NCI-H1048 (cell line): ENCODE measurements around the gene FLRT2.

Source experiments
- DNase-seq: peaks from one replicate; lab custom pipeline; 2025; lab: John Stamatoyannopoulos, UW

The FLRT2 gene

DNA sequence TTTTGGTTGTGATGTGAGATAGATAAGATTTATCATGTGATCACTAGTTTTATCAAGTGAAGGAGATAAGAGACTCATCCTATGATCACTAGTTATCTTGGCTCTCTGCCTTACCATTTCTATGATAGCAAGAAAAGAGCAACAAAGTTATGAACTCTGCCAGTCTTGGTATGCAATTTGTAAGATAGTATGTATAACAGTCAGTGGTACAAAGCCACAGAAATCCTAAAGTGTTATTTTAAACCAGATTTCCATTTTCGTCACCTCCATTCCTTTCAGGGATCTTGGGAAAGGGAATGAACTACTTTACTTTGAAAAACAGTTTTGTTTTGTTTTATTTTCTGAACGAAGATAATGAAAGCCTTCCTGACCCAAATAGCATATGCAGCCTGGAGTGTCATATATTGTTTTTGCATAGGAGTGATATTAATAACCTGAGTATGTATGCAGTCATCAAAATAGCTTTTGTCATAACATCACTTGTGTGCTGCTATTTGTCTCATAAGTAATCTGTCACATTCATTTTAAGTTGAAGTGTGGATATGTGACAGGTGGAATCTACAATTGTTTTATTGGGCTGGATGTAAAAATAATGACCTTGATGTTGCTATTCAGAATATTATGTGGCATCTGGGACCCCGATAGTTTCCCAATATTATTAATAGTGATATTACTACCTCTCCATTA is 35.0 kb downstream of the FLRT2 start:
- no peak for DNase-seq

DNA sequence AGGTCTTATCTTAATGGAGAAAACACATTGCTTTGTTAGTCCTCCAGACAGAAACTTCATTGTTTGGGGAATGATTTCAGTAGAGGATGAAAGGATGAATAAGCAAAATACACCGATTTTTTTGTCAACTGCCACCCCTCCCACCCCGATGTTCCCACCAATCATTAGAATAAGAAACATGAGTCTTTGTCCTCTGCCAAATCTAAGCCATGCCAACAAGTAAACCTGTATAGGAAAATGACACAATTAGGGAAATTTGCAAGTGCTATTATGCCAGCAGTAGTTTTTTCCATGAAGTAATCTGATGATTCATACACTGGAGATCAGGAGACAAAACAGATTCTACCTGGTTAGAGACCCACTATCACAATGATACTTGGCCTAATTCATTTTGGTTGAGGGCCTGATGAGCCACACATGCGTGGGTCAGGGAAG is 35.9 kb downstream of the FLRT2 start:
- DNase-seq: peak; percentile 92

DNA sequence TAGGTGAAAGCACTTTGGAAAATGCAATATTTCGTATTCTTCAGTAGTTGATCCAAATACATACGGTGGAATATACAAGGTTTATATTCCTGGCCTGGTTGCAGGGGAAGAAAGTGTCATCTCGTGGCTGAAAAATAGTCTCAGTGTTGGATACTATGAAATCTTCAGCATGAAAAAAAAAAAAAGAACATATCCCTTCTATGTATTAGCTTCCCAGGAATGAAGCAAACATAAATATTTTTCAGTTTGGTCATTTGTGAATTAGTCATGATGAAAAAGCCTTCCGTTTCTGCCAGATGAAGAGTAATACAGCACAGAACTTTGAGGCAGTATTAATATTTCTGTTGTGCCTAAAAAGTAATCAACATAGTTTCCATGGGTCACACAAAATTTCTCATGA is 36.7 kb downstream of the FLRT2 start:
- no peak for DNase-seq

DNA sequence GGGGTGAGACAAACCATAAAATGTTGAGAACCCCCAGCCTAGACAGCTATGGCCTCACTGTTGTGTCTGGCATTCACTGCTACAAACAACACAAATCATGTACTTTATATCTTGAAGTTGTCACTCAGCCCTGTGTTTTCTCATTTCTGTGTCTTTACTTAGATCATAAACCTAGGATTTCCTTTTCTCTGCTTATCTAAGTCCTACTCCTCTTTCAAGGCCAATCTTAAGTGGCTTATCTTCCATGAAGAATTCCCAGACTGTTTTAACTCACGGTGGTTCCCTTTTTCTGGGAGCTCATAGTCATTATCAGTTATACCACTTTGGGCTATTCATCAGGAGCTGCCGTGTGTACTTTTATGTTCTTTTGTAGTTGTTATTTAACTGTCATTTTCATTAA is 42.1 kb downstream of the FLRT2 start:
- DNase-seq: no peak

DNA sequence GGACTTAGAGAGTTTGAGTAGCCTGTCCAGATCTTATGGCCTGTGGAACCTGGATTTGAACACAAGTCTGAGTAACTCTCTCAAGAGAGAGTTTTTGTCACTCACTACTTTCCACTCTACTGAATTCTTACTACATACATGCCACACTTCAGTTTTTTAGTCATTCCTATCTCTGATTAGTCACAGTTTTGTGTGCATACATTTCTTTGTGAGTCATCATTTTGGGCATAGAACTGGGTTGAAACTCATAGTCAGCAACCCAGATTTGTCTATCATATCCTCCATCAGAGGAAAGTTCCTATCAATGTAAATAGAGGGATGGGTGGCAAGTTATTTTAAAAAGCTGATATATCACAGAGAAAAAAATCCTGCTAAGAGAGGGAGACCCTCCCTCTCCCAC is 42.9 kb downstream of the FLRT2 start:
- DNase-seq: no peak

DNA sequence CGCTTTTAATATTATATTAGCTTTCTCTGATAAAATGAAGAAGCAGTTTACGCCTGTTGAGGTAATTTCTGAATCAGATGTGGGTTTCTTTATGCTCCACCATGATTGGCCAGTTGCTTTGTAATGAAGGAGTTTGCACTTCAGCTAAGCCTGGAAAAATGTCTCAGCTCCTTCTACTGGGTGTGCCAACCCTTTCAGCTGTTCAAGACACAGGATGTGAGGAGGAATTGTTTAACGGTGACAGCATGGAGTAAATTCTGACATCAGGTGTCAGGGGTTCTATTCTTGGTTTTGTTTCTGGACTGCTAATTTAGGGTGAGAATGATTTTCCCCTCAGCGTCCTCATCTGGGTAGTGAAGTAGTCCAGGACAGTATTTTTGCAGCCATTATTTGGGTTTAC is 43.5 kb downstream of the FLRT2 start:
- no peak for DNase-seq

DNA sequence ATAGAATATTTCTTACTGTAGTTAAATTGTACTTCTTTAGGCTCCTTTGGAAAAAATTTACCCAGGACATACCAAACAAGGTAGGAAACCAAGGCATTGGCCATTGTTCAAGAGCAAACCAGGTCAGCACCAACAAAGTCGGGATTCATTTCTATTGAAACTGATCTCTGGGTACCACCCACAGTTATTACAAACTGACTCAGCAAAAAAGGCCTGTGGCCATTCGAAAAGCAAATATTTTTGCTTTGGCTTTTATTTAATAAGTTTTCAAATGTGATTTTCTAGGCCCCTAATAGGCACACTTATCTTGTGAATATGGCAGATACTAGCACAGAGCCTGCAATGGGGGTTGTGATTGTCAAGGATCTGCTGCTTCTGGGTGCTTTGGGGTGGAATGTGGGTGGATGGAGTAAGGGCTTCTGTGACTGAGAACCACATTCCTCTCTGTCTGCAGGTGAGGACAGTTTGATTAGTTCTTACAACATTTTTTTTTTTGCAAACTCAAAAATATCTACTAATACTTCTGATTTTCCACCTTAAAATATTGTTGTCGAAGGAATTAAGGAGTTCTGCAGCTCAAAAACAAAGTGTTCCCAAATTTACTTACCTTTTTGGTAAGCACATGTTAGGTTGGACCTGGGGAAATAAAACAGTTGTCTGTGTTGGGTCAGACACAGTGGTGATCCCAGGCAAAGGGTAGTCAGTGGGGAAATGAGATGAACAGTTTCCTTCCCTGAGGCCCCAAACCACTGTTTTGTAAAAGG is 45.1 kb downstream of the FLRT2 start:
- no peak for DNase-seq

DNA sequence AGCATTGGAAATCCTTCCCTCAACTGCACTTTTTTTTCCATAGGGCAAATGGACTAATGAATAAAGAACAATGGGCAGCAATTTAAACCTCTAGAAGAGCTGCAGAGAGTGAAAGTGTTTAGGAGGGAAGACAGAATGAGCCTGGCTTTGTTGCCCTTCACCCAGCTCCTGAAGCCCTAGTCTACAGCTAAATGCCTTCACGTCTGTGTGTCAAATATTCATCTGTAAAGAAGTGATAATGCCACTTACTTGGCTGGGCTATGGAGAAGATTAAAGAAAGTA is 45.6 kb downstream of the FLRT2 start:
- DNase-seq: no peak

DNA sequence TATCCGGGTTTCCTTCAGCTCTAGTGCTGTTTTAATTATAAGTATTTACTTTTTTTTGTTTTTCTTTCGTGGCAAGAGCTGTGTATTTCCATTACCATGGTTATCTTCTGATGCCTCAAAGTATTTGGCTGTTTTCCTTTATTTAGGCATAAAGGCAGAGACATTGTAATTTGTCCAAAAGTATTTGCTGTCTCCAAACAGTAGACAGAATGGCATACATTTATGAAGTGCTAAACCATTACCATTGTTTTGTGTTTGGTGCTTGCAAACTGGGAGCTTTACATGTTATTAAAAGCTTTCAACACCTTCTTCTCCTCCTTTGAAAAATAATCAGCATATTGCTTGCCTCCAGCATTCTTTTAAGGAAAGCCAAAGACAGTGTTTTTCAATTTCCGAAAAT is 46.3 kb downstream of the FLRT2 start:
- no peak for DNase-seq

DNA sequence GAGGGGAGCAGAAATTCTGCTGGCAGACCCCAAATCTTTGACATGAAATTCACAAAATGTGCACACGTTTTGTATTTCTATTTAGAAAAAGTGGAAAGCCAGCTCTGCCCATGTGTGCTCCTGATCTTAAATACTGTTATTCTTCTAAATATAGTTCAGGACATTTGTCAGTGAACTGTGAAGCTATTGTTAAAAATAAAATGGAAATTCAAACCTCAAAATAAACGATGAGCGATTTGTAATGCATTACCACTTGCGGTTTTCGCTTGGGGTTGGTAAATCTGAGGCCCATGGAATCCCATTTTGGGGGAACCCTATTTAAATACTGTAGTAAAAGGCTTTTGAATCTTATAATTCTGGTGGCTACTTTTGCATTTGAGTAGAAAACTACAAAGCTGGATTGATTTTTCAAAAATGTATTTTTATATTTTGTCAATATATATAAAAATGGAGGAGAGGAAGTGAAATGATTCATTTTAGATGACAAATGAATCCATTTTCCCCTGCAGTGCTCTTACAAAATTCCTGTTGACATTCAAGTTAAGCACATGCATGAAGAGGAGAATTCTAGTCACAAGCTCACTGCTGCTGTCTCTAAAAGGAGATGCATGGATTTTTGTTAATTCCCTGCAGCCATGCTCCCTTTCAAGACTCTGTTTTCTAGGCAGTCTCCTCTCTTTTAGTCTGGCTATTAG is 47.1 kb downstream of the FLRT2 start:
- DNase-seq: no peak

DNA sequence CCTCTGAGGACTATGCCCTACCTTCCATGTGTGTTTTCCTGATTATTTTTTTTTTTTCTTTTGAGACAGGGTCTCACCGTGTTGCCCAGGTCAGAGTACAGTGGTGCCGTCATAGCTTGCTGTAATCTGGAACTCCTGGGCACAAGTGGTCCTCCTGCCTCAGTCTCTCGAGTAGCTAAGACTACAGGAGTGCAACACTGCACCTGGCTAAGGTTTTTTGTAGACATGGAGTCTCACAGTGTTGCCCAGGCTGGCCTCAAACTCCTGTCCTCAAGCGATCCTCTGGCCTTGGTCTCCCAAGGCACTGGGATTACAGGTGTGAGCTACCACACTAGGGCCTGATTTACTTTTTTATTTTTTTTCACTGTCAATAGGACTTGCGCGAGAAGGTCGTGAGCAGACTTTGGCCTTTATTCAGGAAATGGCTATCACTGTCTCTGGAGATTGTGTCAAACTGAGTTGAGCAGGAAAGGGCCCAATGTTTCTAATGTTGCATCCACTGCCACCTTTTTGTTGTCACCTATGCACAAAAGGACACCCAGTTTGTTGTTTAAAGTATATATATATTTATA is 47.7 kb downstream of the FLRT2 start:
- DNase-seq: no peak

DNA sequence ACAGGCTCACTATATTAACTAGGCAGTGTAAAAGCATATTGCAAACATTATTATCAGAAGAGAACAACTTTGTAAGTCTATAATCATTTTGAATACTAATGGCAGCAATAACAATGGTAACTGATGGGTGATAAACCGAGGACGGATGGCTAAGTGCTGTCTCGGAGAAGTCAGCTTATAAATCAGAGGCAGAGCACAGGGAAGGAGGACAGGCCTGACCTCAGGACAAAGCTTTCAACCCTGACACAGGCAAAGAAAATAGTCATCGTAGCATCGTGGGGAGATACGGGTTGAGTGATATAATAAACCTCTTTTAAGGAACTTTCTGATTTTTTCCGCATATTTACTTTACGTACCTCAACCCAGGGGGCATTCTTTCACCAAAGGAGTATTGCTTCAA is 48.4 kb downstream of the FLRT2 start:
- no peak for DNase-seq

DNA sequence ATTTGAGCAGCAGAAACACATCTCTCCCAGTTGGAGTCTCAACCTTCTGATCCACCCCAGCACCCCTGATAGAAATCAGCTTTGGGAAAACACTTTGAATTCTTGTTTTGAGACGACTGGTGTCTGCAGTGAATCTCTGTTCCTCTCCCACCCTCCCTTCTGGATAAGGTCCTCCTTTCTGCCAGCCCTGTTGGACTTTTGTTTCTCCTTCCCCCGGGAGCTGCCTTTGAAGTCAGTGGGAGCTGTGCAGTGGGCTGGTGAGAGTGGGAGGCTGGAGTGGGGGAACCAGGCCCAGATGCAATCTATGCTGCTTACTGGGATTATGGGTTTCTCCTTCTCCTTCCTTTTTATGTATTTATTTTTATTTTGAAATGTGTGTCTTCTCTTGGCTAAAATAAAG is 49.0 kb downstream of the FLRT2 start:
- DNase-seq: no peak

DNA sequence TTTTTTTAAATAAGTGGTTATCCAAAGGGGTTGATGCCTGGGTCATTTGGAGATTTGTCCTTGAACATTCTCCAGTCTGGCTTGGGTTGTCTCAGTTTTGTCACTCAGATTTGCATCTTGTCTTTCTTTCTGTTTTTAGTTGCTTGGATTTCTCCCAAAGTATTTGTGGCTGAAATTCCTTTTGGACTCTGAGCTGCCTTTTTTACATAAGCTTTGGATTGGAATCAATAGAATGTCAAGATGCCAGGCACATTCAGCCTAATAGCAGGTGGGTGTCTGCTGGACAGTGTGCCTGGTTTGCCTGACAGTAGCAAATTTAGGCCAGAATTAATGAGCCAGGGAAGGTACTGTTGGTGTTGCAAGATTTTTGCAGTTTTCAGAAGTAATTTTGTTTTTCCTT is 50.0 kb downstream of the FLRT2 start:
- DNase-seq: no peak

DNA sequence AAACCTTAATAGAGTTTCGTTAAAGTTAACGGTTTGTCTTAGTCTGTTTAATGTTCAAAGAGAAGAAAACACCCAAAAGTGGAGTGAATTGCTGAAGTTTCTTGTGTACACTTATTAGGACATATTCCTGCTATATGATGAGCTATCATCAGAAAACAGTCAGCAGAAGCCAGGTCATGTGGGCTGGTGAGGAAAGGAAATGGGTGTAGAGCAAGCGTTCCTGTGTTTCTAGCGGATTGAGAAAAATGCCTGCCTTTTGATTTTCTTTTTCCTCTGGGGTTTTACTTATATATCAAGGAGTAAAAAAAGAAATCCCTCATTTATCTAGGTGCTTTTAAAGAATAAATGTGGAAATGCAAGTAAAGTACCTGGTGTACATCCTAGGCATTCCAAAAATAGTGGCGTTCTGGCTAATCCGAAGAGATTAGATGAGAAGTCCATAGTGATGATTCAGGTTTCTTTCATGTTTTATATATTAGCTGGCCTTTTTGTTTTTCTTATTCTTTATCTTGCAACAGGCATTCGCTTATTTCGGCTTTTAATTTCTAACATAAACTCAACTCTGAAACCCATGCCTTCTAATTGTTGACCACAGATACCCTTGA is 50.7 kb downstream of the FLRT2 start:
- no peak for DNase-seq

DNA sequence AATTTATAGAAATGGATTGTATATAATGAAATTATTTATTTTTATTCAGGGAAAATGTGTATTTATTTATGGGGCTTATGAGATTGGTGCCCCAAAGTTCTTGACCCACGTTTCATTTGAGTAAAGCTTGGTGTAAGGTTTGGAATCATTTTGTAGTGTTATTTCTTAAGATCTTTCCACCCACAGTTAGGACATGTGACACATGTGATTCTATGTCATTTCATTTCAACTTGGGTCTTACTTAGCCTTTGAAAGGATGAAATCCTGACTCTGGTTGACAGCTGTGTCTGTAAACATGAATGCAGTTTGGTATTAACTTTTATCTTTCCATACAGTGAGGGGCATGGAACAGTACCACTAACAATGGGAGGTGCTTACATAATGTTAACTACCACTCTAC is 51.7 kb downstream of the FLRT2 start:
- no peak for DNase-seq

DNA sequence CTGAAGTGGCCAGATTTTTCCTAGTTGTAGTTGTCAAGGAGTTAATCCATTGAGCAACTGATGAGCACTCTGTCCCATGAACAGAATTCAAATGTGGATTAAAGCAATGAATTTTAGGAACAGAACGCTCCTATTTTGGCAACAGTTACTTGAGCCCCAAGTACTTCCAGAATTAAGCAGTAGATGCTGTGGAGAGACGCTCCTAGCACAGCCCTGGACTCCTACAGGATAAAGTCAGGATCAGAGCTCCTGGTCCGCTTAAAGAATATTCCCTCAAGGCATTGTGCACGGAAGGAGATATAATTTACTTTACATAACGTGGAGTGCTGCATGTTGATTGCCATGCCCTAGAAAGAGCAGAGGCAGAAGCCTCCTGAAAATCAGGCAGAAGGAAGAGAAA is 53.4 kb downstream of the FLRT2 start:
- no peak for DNase-seq

DNA sequence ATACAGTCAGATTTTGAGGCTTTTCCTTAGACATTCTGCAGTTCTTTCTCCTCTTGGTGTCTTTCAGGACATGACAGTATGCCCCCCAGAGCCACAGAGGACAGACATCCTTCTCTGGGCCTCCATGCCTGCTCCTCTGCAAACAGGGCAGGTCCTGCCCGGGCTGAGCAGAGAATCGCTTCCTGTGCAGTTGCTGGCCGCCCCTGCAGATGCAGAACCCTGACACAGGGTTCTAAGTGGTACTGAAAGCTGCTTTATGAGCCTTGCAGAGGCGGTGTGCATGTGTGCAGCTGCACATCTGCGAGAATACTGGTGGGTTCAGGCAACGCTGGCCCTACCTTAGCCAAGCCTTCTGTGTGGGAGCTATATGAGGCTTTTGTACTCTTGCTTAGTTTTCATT is 54.5 kb downstream of the FLRT2 start:
- no peak for DNase-seq

DNA sequence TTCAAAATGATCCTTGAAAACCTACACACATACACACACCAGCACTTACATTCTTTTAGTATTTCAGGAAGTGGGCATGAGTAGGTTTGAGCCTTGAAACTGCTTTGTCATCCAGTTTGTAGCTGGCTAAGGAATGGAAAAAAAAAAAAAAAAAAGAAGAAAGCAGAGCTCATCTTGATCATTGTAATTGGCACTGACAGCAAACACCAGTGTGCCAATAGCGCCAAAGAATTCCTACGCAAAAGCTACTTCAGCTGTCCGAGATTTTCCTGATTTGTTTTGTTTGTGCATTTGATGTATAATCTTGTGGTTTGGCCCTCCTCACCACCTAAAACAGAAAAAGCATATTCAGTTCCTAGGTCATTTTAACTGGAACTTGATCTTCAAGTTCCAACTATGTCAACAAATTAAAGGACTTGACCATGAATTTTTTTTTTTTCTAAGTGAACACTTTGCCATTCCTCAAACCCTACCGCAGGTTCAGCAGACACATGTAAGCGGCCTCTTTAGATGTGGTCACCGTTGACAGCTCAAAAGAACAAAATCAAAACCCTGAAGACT is 57.3 kb downstream of the FLRT2 start:
- DNase-seq: no peak

DNA sequence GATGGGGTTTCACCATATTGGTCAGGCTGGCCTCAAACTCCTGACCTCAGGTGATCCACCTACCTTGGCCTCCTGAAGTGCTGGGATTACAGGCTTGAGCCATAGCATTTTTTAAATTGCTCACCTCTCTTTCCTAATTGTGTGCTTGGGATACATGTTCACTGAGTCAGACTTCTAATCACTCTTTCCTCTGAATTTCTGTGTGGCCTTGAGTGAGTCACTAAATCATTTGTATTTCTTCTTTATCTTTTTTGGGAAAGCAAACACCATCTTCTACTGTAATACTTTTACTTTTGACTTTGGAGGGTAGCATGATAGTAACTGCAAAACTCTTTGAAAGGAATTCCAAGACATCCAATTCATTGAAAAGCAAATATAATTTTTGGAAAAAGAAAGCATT is 60.8 kb downstream of the FLRT2 start:
- no peak for DNase-seq

DNA sequence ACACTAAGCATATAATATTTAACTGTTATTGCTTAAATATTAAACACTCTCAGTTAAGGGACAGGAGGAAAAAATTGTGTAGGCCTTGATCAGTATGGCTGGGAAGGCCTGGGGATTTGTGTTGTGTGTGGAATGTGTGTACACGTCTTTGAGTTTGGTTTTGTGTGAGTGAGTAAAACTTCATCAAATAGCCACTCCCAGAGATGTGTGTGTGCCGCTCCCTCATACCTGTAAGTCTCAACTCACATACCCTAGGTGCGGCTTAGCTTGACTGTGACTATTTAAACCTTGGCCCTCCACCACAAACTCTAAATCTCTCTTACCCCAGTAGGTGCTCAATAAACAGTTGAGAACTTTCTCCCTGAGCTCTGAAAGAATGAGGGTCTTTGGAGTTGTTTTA is 64.3 kb downstream of the FLRT2 start:
- DNase-seq: no peak

DNA sequence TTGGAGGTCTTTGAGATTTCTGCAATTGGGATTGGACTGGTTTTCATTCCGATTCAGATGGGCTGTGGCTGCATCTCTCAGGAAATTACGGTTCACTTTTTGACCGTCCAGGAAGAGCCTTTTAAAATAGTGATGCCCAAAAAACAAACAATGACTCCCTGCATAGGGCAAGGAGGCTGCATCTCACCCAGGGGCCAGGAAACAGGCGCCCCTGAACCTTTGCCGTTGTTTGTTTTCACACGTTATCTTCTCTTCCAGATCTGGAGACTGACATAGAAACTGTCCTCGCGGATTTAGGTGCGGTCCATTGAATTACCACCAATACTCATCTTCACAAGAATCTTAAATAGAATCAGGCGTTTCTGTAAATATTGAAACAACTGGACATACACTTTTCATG is 66.0 kb downstream of the FLRT2 start:
- no peak for DNase-seq
